ENCODE data around the gene RPS28.

The RPS28 gene

GRCh38 chr19:8319807-8320520 lies 1.3 kb upstream of the RPS28 start:
- in situ Hi-C loops (cut with MboI; ENCODE audit: low sequenced_read_pairs), result no loop called here

GRCh38 chr19:8320564-8321066 lies 681 bp upstream of the RPS28 start:
- in situ Hi-C loops (cut with MboI; ENCODE audit: low sequenced_read_pairs), result no loop called here

GRCh38 chr19:8321986-8322637 lies 816 bp downstream of the RPS28 start:
- in situ Hi-C loops (cut with MboI; ENCODE audit: low sequenced_read_pairs), result no loop called here

GRCh38 chr19:8322638-8322997 lies 1.3 kb downstream of the RPS28 start:
- in situ Hi-C loops (cut with MboI; ENCODE audit: low sequenced_read_pairs), result no loop called here

GRCh38 chr19:8323781-8324185 lies 2.5 kb downstream of the RPS28 start:
- in situ Hi-C loops (cut with MboI; ENCODE audit: low sequenced_read_pairs), result no loop called here

GRCh38 chr19:8324186-8325050 lies 3.1 kb downstream of the RPS28 start:
- in situ Hi-C loops (cut with MboI; ENCODE audit: low sequenced_read_pairs), result no loop called here

GRCh38 chr19:8325454-8325853 lies 4.2 kb downstream of the RPS28 start:
- in situ Hi-C loops (cut with MboI; ENCODE audit: low sequenced_read_pairs), result no loop called here

GRCh38 chr19:8329996-8330395 lies 8.7 kb downstream of the RPS28 start:
- in situ Hi-C loops (cut with MboI; ENCODE audit: low sequenced_read_pairs), result no loop called here

GRCh38 chr19:8331263-8331845 lies 10.1 kb downstream of the RPS28 start:
- in situ Hi-C loops (cut with MboI; ENCODE audit: low sequenced_read_pairs), result no loop called here

- in situ Hi-C loops (cut with MboI; ENCODE audit: low sequenced_read_pairs), result no loop called here
Measured at GRCh38 chr19:8332976-8333766, 11.9 kb downstream of the RPS28 start.

GRCh38 chr19:8333767-8334457 lies 12.6 kb downstream of the RPS28 start:
- in situ Hi-C loops (cut with MboI; ENCODE audit: low sequenced_read_pairs), result no loop called here

GRCh38 chr19:8334458-8335342 lies 13.4 kb downstream of the RPS28 start:
- in situ Hi-C loops (cut with MboI; ENCODE audit: low sequenced_read_pairs), result no loop called here

- in situ Hi-C loops (cut with MboI; ENCODE audit: low sequenced_read_pairs), result no loop called here
Measured at GRCh38 chr19:8335343-8336071, 14.2 kb downstream of the RPS28 start.

- in situ Hi-C loops (cut with MboI; ENCODE audit: low sequenced_read_pairs), result no loop called here
Measured at GRCh38 chr19:8336072-8336569, 14.8 kb downstream of the RPS28 start.

GRCh38 chr19:8336660-8337059 lies 15.4 kb downstream of the RPS28 start:
- in situ Hi-C loops (cut with MboI; ENCODE audit: low sequenced_read_pairs), result no loop called here

- in situ Hi-C loops (cut with MboI; ENCODE audit: low sequenced_read_pairs), result no loop called here
Measured at GRCh38 chr19:8337728-8338127, 16.4 kb downstream of the RPS28 start.

GRCh38 chr19:8338835-8339234 lies 17.5 kb downstream of the RPS28 start:
- in situ Hi-C loops (cut with MboI; ENCODE audit: low sequenced_read_pairs), result no loop called here

All from HL-60/S4 treated with retinoic acid at 250 ng/mL for 4 days and 3 days (cell line).